Measurements from ENCODE around the gene TNFAIP2. TPM values are rescaled to one million over a fixed set of nuclear protein-coding genes. Genes with fewer than 3 reads are reported as not detected.

TNFAIP2 gene
- total RNA-seq, 2 donors from 2014 or later, result 24.5 to 32.2 TPM

- TF ChIP-seq CTCF (IDR thresholded peaks at IDR 0.05), result no peak
- DNase-seq (ENCODE audit: low spot score), result no peak
- peaks cover 0 to 37% of the 10 kb centered on the region in 2 donors for H3K4me1 ChIP-seq
- peaks cover 0 to under 1% of the 10 kb centered on the region in 2 donors for H3K27me3 ChIP-seq
- H3K9me3 ChIP-seq, result no peaks in the 10 kb centered on the region
- no peaks in the 10 kb centered on the region for H3K36me3 ChIP-seq
- peak overlapping the region in 1 of 2 donors; percentile 42 for H3K27ac ChIP-seq
- H3K4me3 ChIP-seq, result no peak overlapping the region
These were observed 13.5 kb upstream of the TNFAIP2 start for GRCh38 chr14:103109535-103110441.

GRCh38 chr14:103110681-103111231, 12.5 kb upstream of the TNFAIP2 start:
- Histone ChIP-seq H3K27ac (peak overlapping the region in 1 of 2 donors; percentile 42), H3K4me3 (no peak overlapping the region)
- no peak for DNase-seq (ENCODE audit: low spot score)

GRCh38 chr14:103111232-103111868, 11.9 kb upstream of the TNFAIP2 start:
- DNase-seq (ENCODE audit: low spot score), result no peak
- no peak for TF ChIP-seq CTCF (IDR thresholded peaks at IDR 0.05)
- H3K27ac ChIP-seq, result no peak overlapping the region
- no peak overlapping the region for H3K4me3 ChIP-seq
- H3K27me3 ChIP-seq, result no peaks in the 10 kb centered on the region
- H3K36me3 ChIP-seq, result no peaks in the 10 kb centered on the region
- H3K4me1 ChIP-seq, result peaks cover 0 to 35% of the 10 kb centered on the region in 2 donors
- no peaks in the 10 kb centered on the region for H3K9me3 ChIP-seq

More at GRCh38 chr14:103110681-103111231, 12.5 kb upstream of the TNFAIP2 start:
- Histone ChIP-seq H3K9me3 (no peaks in the 10 kb centered on the region), H3K36me3 (no peaks in the 10 kb centered on the region), H3K27me3 (no peaks in the 10 kb centered on the region), H3K4me1 (peaks cover 0 to 35% of the 10 kb centered on the region in 2 donors)
- no peak for TF ChIP-seq CTCF (IDR thresholded peaks at IDR 0.05)

- Histone ChIP-seq H3K4me1 (peaks cover 0 to 36% of the 10 kb centered on the region in 2 donors), H3K27ac (no peak overlapping the region), H3K36me3 (no peaks in the 10 kb centered on the region), H3K4me3 (no peak overlapping the region), H3K27me3 (no peaks in the 10 kb centered on the region), H3K9me3 (no peaks in the 10 kb centered on the region)
- no peak for DNase-seq (ENCODE audit: low spot score)
- TF ChIP-seq CTCF (IDR thresholded peaks at IDR 0.05), result no peak
These were observed 10.6 kb upstream of the TNFAIP2 start for GRCh38 chr14:103112400-103113243.

GRCh38 chr14:103113303-103113702, 10.0 kb upstream of the TNFAIP2 start:
- no peak overlapping the region for H3K4me3 ChIP-seq
- H3K27me3 ChIP-seq, result no peaks in the 10 kb centered on the region
- no peak for DNase-seq (ENCODE audit: low spot score)
- no peaks in the 10 kb centered on the region for H3K9me3 ChIP-seq
- peaks cover 0 to 42% of the 10 kb centered on the region in 2 donors for H3K4me1 ChIP-seq
- H3K36me3 ChIP-seq, result no peaks in the 10 kb centered on the region
- no peak overlapping the region for H3K27ac ChIP-seq
- no peak for TF ChIP-seq CTCF (IDR thresholded peaks at IDR 0.05)

Measured in right atrium auricular region (tissue), 2 donors.